Stomach (tissue), 4 donors: ENCODE measurements around the gene NEBL.

Experiments used
- CTCF ChIP-seq, 7 experiments: fragments of 450-650 bp in 4 of 7; fragments of 200-600 bp in 3 of 7; sonication (generic) in 3 of 7; IDR thresholded peaks; one replicate each; pipeline ENCODE4 v1.5.1; 2016 to 2019; ENCODE audit warnings: antibody characterized with exemption in 7 of 7, control low read depth in 2 of 7, mild to moderate bottlenecking in 1 of 7
- EP300 ChIP-seq: sonication (generic); formaldehyde crosslinking; IDR thresholded peaks from one replicate; pipeline ENCODE4 v1.6.1; 2017; ENCODE audit warnings: antibody characterized with exemption
- POLR2AphosphoS5 ChIP-seq, 3 donors: sonication (generic); formaldehyde crosslinking; IDR thresholded peaks; one replicate each; pipeline ENCODE4 v1.6.1; 2016; ENCODE audit warnings: antibody characterized with exemption in 3 of 3

DNA sequence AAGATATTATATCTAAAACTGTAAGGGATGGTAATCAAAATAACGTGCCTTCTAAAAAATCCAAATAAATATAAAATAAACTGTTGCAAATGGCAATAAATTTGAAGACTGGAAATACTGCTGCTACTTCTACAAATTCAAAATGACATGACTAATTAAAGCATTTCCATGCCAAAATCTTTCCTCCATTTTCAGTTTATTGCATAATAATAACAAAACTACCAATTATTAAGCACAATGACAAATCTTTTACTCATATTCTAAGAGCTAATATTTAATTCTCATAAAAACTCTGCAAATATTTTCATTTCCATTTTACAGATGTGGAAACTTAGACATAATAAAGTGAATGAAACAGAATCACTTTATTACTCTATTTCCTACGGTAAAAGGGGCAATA lies 38.8 kb upstream of the NEBL start:
- no peak for TF ChIP-seq EP300
- TF ChIP-seq POLR2AphosphoS5 (IDR thresholded peaks at IDR 0.05): no peak
- TF ChIP-seq CTCF (IDR thresholded peaks at IDR 0.05): no peak
